Left forelimb (tissue), 1 donor: ENCODE data around the gene CIDEA.

ENCODE experiments used
- DNase-seq: peaks from one replicate; pipeline ENCODE4 v3.0.0-alpha.2; 2018; ENCODE audit warnings: low spot score

Gene CIDEA

GRCh38 chr18:12274793-12275192 lies 20.6 kb downstream of the CIDEA start:
- no peak for DNase-seq

GRCh38 chr18:12276736-12277554 lies 22.8 kb downstream of the CIDEA start:
- no peak for DNase-seq

- DNase-seq, result no peak
These were observed 24.1 kb downstream of the CIDEA start for GRCh38 chr18:12278215-12278671.

GRCh38 chr18:12278741-12279682 lies 24.9 kb downstream of the CIDEA start:
- DNase-seq, result peak; percentile 85

GRCh38 chr18:12279781-12280531 lies 25.8 kb downstream of the CIDEA start:
- DNase-seq, result no peak

- DNase-seq, result no peak
These were observed 27.7 kb downstream of the CIDEA start for GRCh38 chr18:12281861-12282260.

GRCh38 chr18:12282442-12283039 lies 28.4 kb downstream of the CIDEA start:
- DNase-seq, result no peak

GRCh38 chr18:12283256-12283655 lies 29.1 kb downstream of the CIDEA start:
- DNase-seq, result no peak

- no peak for DNase-seq
These were observed 29.5 kb downstream of the CIDEA start for GRCh38 chr18:12283666-12284065.

- DNase-seq, result peak; percentile 67
These were observed 33.0 kb downstream of the CIDEA start for GRCh38 chr18:12287131-12287681.

- DNase-seq, result peak; percentile 84
These were observed 33.7 kb downstream of the CIDEA start for GRCh38 chr18:12287684-12288402.

GRCh38 chr18:12288403-12288755 lies 34.2 kb downstream of the CIDEA start:
- DNase-seq, result peak; percentile 2

GRCh38 chr18:12290086-12290485 lies 35.9 kb downstream of the CIDEA start:
- DNase-seq, result peak; percentile 20

GRCh38 chr18:12291161-12291560 lies 37.0 kb downstream of the CIDEA start:
- peak; percentile 2 for DNase-seq

- peak; percentile 26 for DNase-seq
These were observed 37.5 kb downstream of the CIDEA start for GRCh38 chr18:12291690-12292089.

GRCh38 chr18:12293831-12294230 lies 39.7 kb downstream of the CIDEA start:
- peak; percentile 20 for DNase-seq

- peak; percentile 58 for DNase-seq
These were observed 41.4 kb downstream of the CIDEA start for GRCh38 chr18:12295389-12296086.

GRCh38 chr18:12296087-12296403 lies 41.9 kb downstream of the CIDEA start:
- DNase-seq, result peak; percentile 15

- DNase-seq, result peak; percentile 23
These were observed 42.3 kb downstream of the CIDEA start for GRCh38 chr18:12296457-12296856.

- no peak for DNase-seq
These were observed 45.7 kb downstream of the CIDEA start for GRCh38 chr18:12299862-12300261.
